M059J (cell line): Measurements from ENCODE around the gene TSN. TPM values are rescaled to one million over a fixed set of nuclear protein-coding genes. Genes with fewer than 3 reads are reported as not detected.
"Not testable (repeated sequence)": the region's sequence is repeated elsewhere in the genome, so short reads cannot be mapped to it uniquely, and the experiment has no call there.

Source experiments
- DNase-seq: peaks from one replicate; pipeline ENCODE4 v3.0.0-alpha.2; 2012; ENCODE audit warnings: low read depth
- total RNA-seq: library from RNA; depleted of rRNA; stranded (reverse); fragments of >200 nt; shearing (Covaris generic); gene quantifications from 2 replicates; pipeline ENCODE4 v1.2.3, GENCODE V29; 2014; rRNA removed

The TSN gene
- total RNA-seq, 1 experiment from 2014 or later = 62.8 TPM

- no peak for DNase-seq
Measured at GRCh38 chr2:121801916-121802315, 46.5 kb downstream of the TSN start.

DNA sequence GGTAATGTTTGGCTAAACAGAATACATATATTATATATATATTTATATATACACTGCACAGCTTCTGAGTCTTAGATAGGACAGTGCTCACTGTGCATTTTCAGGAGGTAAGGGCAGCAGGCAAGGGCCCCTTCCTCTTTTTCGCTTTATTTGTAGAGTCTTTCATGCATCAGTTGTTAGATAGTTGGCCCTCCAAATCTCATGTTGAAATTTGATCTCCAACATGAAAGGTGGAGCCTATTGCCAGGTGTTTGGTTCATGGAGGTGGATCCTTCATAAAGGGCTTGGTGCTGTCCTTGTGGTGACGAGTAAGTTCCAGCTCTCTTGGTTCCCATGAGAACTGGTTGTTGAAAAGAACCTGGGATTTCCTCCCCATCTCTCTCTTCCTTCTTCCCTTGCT, 48.1 kb downstream of the TSN start:
- no peak for DNase-seq

DNA sequence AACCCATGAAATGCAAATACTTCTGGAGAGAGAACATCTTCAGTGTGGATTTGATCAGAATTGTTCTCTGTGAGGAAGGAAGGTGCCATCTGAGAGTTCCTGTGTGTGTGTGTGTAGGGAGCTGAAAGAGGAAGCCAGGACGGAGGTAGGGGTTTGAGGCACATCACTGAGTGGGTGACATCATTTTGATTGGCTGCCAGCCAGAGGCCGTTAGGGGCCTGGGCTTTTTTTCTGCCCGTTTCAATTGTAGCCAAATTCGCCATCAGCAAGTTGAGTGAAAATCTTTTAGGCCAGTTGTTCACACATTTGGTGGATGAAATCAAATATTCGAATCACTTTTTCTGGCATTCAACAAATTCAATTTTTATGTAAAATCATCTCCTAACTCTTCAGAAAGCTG, 48.9 kb downstream of the TSN start:
- peak; percentile 37 for DNase-seq

GRCh38 chr2:121804997-121805765, 49.7 kb downstream of the TSN start:
- no peak for DNase-seq

DNA sequence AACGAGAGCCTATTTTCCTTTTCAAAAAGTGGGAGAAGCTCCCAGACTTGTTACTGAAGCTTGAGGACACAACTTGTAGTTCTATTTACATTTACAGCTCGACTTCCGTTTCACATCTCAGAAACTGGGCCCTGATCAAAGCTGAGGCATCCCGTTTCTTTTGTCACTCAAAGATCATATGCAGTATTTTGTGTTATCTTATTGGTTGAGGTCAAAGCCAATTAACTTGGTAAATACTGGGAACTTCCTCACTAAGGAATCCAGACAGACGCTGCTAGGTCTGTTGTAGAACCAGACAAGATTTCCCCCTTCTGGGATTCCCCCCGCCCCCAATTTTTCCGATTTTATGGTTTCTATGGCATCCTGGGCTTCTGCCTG, 50.3 kb downstream of the TSN start:
- DNase-seq = no peak

DNA sequence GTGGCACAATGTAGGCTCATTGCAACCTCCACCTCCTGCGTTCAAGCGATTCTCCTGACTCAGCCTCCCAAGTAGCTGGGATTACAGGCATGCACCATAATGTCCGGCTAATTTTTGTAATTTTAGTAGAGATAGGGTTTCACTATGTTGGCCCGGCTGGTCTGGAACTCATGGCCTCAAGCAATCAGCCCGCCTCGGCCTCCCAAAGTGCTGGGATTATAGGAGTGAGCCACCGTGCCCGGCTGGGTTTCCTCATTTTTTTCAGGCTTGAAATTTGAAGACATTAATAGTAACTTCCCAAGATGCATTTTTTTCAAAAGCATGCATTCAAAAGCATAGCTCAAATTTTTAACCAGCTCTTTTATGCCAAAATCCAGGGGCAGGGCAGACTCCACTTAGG, 52.3 kb downstream of the TSN start:
- DNase-seq = not testable (repeated sequence)

DNA sequence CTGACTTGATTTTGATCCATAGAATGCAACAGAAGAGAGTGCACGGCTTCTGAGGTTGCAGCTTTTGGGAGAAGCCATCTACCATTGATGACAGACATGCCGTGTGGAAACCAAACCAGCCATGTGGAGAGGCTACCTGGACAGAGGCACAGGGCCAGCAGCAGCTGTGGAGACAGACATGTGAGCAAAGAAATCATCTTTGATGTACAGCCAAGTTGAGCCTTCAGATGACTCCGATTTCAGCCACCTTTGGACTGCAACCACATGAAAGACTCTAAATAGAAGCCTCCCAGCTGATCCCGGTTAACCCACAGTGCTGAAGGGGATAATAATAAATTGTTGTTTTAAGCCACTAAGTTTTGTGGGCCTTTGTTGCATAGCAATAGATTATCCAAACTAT, 54.2 kb downstream of the TSN start:
- DNase-seq = no peak

- peak; percentile 67 for DNase-seq
Measured at GRCh38 chr2:121810959-121811853, 55.8 kb downstream of the TSN start.

DNA sequence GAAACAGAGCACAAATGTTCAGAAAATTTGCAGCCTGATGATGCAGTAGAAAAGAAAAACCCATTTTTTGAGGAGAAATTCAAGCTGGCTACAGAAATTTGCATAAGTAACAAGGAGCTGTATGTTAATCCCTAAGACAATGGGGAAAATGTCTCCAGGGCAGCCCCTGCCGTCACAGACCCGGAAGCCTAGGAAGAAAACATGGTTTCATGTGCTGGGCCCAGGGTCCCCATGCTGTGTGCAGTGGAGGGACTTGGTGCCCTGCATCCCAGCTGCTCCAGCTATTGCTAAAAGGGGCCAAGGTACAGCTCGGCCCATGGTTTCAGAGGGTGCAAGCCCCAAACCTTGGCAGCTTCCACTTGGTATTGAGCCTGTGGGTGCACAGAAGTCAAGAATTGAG, 57.6 kb downstream of the TSN start:
- DNase-seq = not testable (repeated sequence)

- no peak for DNase-seq
Measured at GRCh38 chr2:121815216-121815615, 59.8 kb downstream of the TSN start.

DNA sequence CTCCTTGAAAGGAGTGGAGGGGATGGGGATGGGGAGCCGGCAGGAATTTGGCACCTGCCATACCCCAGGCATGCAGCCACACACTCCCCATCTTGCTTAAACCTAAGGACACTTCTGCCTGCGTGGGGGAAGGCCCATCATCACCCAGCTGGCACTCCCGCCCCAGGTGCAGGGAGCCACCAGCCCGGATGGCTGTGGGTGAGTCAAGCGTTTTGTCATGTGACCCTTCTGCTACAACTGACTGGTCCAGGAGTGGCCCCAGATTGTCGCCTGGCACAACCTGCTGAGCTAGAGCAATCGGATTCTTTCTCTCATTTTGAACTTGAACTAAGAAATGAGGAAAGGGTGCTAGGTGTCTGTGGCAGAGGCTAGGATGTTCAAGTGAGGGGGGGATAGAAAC, 61.3 kb downstream of the TSN start:
- DNase-seq = no peak

DNA sequence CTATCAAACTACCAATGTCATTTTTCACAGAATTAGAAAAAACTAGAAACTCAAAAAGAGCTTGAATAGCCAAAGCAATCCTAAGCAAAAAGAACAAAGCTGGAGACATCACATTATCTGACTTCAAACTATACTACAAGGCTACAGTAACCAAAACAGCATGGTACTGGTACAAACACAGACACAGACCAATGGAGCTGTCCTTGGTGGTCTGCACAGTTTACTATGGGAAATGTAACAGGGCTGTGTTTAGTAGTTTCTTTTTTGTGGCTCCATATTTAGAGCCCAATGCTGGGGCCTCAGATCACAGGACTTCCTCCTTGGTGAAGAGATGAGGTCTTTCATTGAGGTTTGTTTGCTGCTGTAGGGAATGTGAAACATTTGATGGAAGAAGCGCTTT, 61.9 kb downstream of the TSN start:
- DNase-seq = not testable (repeated sequence)

Other genes starting within 250 kb of the TSN start
- gene RNU4ATAC, start 224.8 kb upstream of the TSN start, total RNA-seq = under 0.01 TPM in 1 of 2 replicates, not detected in the other
- 30.8 and 40.6 TPM in 2 replicates for gene CLASP1, start 106.2 kb upstream of the TSN start, total RNA-seq
- 34.2 and 45.4 TPM in 2 replicates for gene NIFK, start 18.8 kb upstream of the TSN start, total RNA-seq